H1 (cell line): ENCODE results near the gene PCID2. TPM values are rescaled to one million over a fixed set of nuclear protein-coding genes. Genes with fewer than 3 reads are reported as not detected.

Source experiments
- KDM1A ChIP-seq: fragments of 200-600, 300-600 bp; sonication (generic); IDR thresholded peaks from 2 replicates; pipeline ENCODE4 v1.7.1; 2016; ENCODE audit warnings: mild to moderate bottlenecking, low read length, borderline replicate concordance
- MAX ChIP-seq: IDR thresholded peaks from 2 replicates; pipeline ENCODE4 v1.6.1; 2012; ENCODE audit warnings: inconsistent platforms
- RBBP5 ChIP-seq: IDR thresholded peaks from 2 replicates; pipeline ENCODE4 v1.7.1; 2012; ENCODE audit warnings: low read depth, mild to moderate bottlenecking, inconsistent platforms, low read length, moderate library complexity, borderline replicate concordance
- RNF2 ChIP-seq: fragments of 200-900, 300-1000 bp; sonication (generic); IDR thresholded peaks from 2 replicates; pipeline ENCODE4 v1.7.1; 2016; ENCODE audit warnings: borderline replicate concordance, low read depth, mild to moderate bottlenecking, antibody characterized with exemption, low read length; ENCODE audit not compliant: poor library complexity, severe bottlenecking; ENCODE audit errors: missing control alignments
- SIN3A ChIP-seq, 2 experiments: IDR thresholded peaks in 1 of 2; conservative IDR thresholded peaks in 1 of 2; 2 replicates each; pipeline ENCODE4 v1.6.1; 2011 to 2012; ENCODE audit warnings: low read length in 2 of 2, improper control_type of control experiment in 1 of 2, low read depth in 1 of 2, mild to moderate bottlenecking in 1 of 2
- SIRT6 ChIP-seq: IDR thresholded peaks from one replicate; pipeline ENCODE4 v1.7.1; 2012; ENCODE audit warnings: low read length, inconsistent platforms
- SP4 ChIP-seq: IDR thresholded peaks from 2 replicates; pipeline ENCODE4 v1.6.1; 2012; ENCODE audit warnings: low read length, inconsistent platforms
- polyA plus RNA-seq, 7 experiments: library from polyadenylated mRNA; depleted of rRNA in 3 of 7; stranded (reverse) in 5 of 7; unstranded in 2 of 7; fragments of >200 nt in 5 of 7; fragments of 200-250 nt in 2 of 7; gene quantifications; 1 replicate in 5 of 7; 2 replicates in 1 of 7; 4 replicates in 1 of 7; pipeline versions ENCODE4 v1.2.1 to v1.2.3, GENCODE V29; 2011 to 2013; ENCODE audit warnings: missing spikeins in 2 of 7, mixed read lengths in 2 of 7
- total RNA-seq: library from RNA; stranded (reverse); fragmentation: NEBNext Ultra II Directional; extraction: Animal tissue kit (Norgen Biotek cat#: 25700); gene quantifications from 2 replicates; pipeline ENCODE4 v1.2.1, GENCODE V29; 2021

The PCID2 gene
- total and polyA plus RNA-seq, 2 of the 8 experiments (the other 6 are each of a cell fraction or from before 2014, with no cell fraction given), result 72.4 to 72.8 TPM

- 0 out of 4 replicates have a peak, but pooled peaks of 1 of the 2 experiments have one; percentile 25 for TF ChIP-seq SIN3A (conservative IDR thresholded peaks at IDR 0.05 in 1 of 2, IDR thresholded peaks at IDR 0.05 in 1 of 2; ENCODE audit: low read depth in 1 of 2, low read length in 2 of 2)
- TF ChIP-seq SIRT6, result no peak
- peak; percentile 61; the same call in 1 of the 2 replicates for TF ChIP-seq RBBP5
- TF ChIP-seq RNF2, result peak; percentile 54
- TF ChIP-seq KDM1A, result no peak
- TF ChIP-seq MAX, result peak; percentile 69
- no peak for TF ChIP-seq SP4
Observed at GRCh38 chr13:113152984-113153809, 55.3 kb downstream of the PCID2 start (continued).
